ENCODE data around the gene CREB5. TPM values are rescaled to one million over a fixed set of nuclear protein-coding genes. Genes with fewer than 3 reads are reported as not detected.

The CREB5 gene
- total and polyA plus RNA-seq, 2 experiments from 2014 or later = 2.4 to 4.4 TPM

DNA sequence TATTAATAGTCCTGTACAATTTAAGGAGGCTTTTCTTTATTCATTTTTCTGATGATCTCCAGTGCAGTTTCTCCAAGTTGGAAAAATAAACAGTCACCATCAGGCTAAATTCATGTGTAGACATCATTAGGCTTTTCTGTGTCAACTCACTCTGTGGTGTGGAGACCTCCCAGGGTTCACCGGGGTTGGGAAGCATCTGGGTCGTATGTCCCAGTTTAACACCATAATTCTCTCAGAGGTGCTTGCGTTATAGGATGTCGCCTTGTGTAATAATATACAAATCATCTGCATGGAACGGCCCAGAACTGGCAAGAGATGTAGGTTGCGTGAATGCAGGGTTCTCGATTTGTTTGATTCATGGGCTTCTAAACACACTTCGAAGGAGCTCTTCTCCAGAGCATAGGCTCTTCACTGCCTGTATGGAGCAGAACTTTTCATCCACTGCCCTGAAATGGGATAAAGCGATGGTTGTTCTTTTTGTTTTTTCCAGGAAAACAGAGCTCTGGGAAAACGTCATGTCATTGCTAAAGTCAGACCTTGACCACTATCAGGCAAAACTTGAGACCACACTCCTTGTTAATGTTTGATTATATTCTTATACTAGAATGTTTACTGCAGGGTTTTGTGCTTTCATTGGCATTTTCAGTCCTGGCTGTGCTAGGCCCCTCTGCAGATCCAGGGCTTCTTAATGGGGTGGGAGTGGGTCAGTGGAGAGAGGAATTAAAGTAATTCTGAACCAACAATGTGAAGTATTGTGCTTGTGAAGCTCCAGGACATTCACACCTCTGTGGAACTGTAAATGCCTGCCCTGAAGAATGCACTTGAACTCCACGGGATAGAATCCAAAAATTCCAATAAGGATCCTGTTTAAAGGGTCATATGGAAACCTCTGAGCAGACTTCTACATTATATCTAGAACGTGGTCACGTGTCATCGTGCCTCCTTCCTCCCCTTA is 373.0 kb downstream of the CREB5 start:
- no peaks in the 10 kb centered on the region for H3F3A ChIP-seq (replicated peaks; ENCODE audit: low read depth)
- Mint-ChIP-seq H3K4me3 (no peak overlapping the region), H3K9me3 (no peaks in the 10 kb centered on the region), H3K27me3 (ENCODE audit: insufficient read depth, low read depth, poor library complexity) (peaks cover 2% of the 10 kb centered on the region), H3K36me3 (ENCODE audit: low read depth) (no peaks in the 10 kb centered on the region), H3K4me1 (no peaks in the 10 kb centered on the region; the same call in 2 of the 3 replicates), H3K27ac (no peak overlapping the region)
- TF ChIP-seq, protein P1, sequence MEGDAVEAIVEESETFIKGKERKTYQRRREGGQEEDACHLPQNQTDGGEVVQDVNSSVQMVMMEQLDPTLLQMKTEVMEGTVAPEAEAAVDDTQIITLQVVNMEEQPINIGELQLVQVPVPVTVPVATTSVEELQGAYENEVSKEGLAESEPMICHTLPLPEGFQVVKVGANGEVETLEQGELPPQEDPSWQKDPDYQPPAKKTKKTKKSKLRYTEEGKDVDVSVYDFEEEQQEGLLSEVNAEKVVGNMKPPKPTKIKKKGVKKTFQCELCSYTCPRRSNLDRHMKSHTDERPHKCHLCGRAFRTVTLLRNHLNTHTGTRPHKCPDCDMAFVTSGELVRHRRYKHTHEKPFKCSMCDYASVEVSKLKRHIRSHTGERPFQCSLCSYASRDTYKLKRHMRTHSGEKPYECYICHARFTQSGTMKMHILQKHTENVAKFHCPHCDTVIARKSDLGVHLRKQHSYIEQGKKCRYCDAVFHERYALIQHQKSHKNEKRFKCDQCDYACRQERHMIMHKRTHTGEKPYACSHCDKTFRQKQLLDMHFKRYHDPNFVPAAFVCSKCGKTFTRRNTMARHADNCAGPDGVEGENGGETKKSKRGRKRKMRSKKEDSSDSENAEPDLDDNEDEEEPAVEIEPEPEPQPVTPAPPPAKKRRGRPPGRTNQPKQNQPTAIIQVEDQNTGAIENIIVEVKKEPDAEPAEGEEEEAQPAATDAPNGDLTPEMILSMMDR (conservative IDR thresholded peaks at IDR 0.05; ENCODE audit: low read depth in 2 of 2) = no peak
- TF ChIP-seq ZNF331 (CRISPR knock-in tag; IDR thresholded peaks at IDR 0.05; ENCODE audit: low read depth) = no peak
- TF ChIP-seq, protein P2, sequence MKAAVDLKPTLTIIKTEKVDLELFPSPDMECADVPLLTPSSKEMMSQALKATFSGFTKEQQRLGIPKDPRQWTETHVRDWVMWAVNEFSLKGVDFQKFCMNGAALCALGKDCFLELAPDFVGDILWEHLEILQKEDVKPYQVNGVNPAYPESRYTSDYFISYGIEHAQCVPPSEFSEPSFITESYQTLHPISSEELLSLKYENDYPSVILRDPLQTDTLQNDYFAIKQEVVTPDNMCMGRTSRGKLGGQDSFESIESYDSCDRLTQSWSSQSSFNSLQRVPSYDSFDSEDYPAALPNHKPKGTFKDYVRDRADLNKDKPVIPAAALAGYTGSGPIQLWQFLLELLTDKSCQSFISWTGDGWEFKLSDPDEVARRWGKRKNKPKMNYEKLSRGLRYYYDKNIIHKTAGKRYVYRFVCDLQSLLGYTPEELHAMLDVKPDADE (IDR thresholded peaks at IDR 0.05) = no peak
- no peak for TF ChIP-seq POLR2AphosphoS5 (IDR thresholded peaks at IDR 0.05; ENCODE audit: low read depth)
- TF ChIP-seq, protein P3, sequence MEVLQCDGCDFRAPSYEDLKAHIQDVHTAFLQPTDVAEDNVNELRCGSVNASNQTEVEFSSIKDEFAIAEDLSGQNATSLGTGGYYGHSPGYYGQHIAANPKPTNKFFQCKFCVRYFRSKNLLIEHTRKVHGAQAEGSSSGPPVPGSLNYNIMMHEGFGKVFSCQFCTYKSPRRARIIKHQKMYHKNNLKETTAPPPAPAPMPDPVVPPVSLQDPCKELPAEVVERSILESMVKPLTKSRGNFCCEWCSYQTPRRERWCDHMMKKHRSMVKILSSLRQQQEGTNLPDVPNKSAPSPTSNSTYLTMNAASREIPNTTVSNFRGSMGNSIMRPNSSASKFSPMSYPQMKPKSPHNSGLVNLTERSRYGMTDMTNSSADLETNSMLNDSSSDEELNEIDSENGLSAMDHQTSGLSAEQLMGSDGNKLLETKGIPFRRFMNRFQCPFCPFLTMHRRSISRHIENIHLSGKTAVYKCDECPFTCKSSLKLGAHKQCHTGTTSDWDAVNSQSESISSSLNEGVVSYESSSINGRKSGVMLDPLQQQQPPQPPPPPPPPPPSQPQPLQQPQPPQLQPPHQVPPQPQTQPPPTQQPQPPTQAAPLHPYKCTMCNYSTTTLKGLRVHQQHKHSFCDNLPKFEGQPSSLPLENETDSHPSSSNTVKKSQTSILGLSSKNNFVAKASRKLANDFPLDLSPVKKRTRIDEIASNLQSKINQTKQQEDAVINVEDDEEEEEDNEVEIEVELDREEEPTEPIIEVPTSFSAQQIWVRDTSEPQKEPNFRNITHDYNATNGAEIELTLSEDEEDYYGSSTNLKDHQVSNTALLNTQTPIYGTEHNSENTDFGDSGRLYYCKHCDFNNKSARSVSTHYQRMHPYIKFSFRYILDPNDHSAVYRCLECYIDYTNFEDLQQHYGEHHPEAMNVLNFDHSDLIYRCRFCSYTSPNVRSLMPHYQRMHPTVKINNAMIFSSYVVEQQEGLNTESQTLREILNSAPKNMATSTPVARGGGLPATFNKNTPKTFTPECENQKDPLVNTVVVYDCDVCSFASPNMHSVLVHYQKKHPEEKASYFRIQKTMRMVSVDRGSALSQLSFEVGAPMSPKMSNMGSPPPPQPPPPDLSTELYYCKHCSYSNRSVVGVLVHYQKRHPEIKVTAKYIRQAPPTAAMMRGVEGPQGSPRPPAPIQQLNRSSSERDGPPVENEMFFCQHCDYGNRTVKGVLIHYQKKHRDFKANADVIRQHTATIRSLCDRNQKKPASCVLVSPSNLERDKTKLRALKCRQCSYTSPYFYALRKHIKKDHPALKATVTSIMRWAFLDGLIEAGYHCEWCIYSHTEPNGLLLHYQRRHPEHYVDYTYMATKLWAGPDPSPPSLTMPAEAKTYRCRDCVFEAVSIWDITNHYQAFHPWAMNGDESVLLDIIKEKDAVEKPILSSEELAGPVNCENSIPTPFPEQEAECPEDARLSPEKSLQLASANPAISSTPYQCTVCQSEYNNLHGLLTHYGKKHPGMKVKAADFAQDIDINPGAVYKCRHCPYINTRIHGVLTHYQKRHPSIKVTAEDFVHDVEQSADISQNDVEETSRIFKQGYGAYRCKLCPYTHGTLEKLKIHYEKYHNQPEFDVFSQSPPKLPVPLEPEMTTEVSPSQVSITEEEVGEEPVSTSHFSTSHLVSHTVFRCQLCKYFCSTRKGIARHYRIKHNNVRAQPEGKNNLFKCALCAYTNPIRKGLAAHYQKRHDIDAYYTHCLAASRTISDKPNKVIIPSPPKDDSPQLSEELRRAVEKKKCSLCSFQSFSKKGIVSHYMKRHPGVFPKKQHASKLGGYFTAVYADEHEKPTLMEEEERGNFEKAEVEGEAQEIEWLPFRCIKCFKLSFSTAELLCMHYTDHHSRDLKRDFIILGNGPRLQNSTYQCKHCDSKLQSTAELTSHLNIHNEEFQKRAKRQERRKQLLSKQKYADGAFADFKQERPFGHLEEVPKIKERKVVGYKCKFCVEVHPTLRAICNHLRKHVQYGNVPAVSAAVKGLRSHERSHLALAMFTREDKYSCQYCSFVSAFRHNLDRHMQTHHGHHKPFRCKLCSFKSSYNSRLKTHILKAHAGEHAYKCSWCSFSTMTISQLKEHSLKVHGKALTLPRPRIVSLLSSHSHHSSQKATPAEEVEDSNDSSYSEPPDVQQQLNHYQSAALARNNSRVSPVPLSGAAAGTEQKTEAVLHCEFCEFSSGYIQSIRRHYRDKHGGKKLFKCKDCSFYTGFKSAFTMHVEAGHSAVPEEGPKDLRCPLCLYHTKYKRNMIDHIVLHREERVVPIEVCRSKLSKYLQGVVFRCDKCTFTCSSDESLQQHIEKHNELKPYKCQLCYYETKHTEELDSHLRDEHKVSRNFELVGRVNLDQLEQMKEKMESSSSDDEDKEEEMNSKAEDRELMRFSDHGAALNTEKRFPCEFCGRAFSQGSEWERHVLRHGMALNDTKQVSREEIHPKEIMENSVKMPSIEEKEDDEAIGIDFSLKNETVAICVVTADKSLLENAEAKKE (CRISPR knock-in tag; IDR thresholded peaks at IDR 0.05) = no peak
- no peak for TF ChIP-seq EZH2 (IDR thresholded peaks at IDR 0.05; ENCODE audit: low read depth, unreplicated experiment)
- no peak for TF ChIP-seq CREB1 (CRISPR knock-in tag; IDR thresholded peaks at IDR 0.05; ENCODE audit: low read depth)
- TF ChIP-seq EZH2phosphoT487 (IDR thresholded peaks at IDR 0.05; ENCODE audit: unreplicated experiment) = no peak
- TF ChIP-seq, protein P4, sequence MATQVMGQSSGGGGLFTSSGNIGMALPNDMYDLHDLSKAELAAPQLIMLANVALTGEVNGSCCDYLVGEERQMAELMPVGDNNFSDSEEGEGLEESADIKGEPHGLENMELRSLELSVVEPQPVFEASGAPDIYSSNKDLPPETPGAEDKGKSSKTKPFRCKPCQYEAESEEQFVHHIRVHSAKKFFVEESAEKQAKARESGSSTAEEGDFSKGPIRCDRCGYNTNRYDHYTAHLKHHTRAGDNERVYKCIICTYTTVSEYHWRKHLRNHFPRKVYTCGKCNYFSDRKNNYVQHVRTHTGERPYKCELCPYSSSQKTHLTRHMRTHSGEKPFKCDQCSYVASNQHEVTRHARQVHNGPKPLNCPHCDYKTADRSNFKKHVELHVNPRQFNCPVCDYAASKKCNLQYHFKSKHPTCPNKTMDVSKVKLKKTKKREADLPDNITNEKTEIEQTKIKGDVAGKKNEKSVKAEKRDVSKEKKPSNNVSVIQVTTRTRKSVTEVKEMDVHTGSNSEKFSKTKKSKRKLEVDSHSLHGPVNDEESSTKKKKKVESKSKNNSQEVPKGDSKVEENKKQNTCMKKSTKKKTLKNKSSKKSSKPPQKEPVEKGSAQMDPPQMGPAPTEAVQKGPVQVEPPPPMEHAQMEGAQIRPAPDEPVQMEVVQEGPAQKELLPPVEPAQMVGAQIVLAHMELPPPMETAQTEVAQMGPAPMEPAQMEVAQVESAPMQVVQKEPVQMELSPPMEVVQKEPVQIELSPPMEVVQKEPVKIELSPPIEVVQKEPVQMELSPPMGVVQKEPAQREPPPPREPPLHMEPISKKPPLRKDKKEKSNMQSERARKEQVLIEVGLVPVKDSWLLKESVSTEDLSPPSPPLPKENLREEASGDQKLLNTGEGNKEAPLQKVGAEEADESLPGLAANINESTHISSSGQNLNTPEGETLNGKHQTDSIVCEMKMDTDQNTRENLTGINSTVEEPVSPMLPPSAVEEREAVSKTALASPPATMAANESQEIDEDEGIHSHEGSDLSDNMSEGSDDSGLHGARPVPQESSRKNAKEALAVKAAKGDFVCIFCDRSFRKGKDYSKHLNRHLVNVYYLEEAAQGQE (IDR thresholded peaks at IDR 0.05; ENCODE audit: unreplicated experiment) = no peak
- no peak for TF ChIP-seq ZNF114 (CRISPR knock-in tag; IDR thresholded peaks at IDR 0.05)
- TF ChIP-seq NANOG (IDR thresholded peaks at IDR 0.05; ENCODE audit: borderline replicate concordance) = no peak
- no peak for TF ChIP-seq JUNB (IDR thresholded peaks at IDR 0.05; ENCODE audit: unreplicated experiment)
- no peak for TF ChIP-seq STAT1 (IDR thresholded peaks at IDR 0.05; ENCODE audit: unreplicated experiment)
- ATAC-seq (no peak), DNase-seq (ENCODE audit: low spot score) (no peak)
- no peak overlapping the region for H3K4me3 ChIP-seq
- H2AFZ ChIP-seq = no peak overlapping the region
- H3K4me2 ChIP-seq = no peak overlapping the region
- H3K4me1 ChIP-seq (ENCODE audit: insufficient read depth) = no peaks in the 10 kb centered on the region
- no peaks in the 10 kb centered on the region; the same call in 1 of the 2 replicates for H4K20me1 ChIP-seq (replicated peaks; ENCODE audit: insufficient read depth)
- no peaks in the 10 kb centered on the region for H3K36me3 ChIP-seq (ENCODE audit: insufficient read depth)
- H3K79me2 ChIP-seq (replicated peaks; ENCODE audit: insufficient read depth) = no peaks in the 10 kb centered on the region
- no peaks in the 10 kb centered on the region for H3K27me3 ChIP-seq (ENCODE audit: insufficient read depth)
- H3K27ac ChIP-seq (ENCODE audit: low read depth) = no peak overlapping the region
- H3K9me2 ChIP-seq (ENCODE audit: insufficient read depth) = no peaks in the 10 kb centered on the region
